Stimulated activated naive CD8-positive, alpha-beta T cell treated with anti-CD3 and anti-CD28 coated beads, Interleukin-15, Interleukin-2, amounts not matched to agents 100 ng/mL and 50 ng/mL, for 24 hours (primary cell): ENCODE results near the gene MAP4K3.
"Not testable (repeated sequence)": the region's sequence is repeated elsewhere in the genome, so short reads cannot be mapped to it uniquely, and the experiment has no call there.

Source experiments
- H3K27ac Mint-ChIP-seq: one replicate; pipeline ENCODE4 v1.8.0; 2021; ENCODE audit warnings: mild to moderate bottlenecking, mixed read lengths
- H3K27me3 Mint-ChIP-seq: one replicate; pipeline ENCODE4 v1.8.0; 2021; ENCODE audit warnings: mixed read lengths
- H3K36me3 Mint-ChIP-seq: one replicate; pipeline ENCODE4 v1.8.0; 2021; ENCODE audit warnings: low read depth, mixed read lengths
- H3K4me1 Mint-ChIP-seq: one replicate; pipeline ENCODE4 v1.8.0; 2021; ENCODE audit warnings: low read depth, mixed read lengths
- H3K4me3 Mint-ChIP-seq: one replicate; pipeline ENCODE4 v1.8.0; 2021; ENCODE audit warnings: mild to moderate bottlenecking, mixed read lengths
- H3K9me3 Mint-ChIP-seq: one replicate; pipeline ENCODE4 v1.8.0; 2021; ENCODE audit warnings: mixed read lengths

MAP4K3 gene

GRCh38 chr2:39289609-39290008 lies 147.5 kb downstream of the MAP4K3 start:
- no peak overlapping the region for H3K27ac Mint-ChIP-seq
- no peaks in the 10 kb centered on the region for H3K4me1 Mint-ChIP-seq
- no peak overlapping the region for H3K4me3 Mint-ChIP-seq
- H3K36me3 Mint-ChIP-seq, result peaks cover 27% of the 10 kb centered on the region
- H3K9me3 Mint-ChIP-seq, result no peaks in the 10 kb centered on the region
- H3K27me3 Mint-ChIP-seq, result no peaks in the 10 kb centered on the region

- no peaks in the 10 kb centered on the region for H3K4me1 Mint-ChIP-seq
- H3K36me3 Mint-ChIP-seq, result peaks cover 13% of the 10 kb centered on the region
- H3K27ac Mint-ChIP-seq, result no peak overlapping the region
- no peak overlapping the region for H3K4me3 Mint-ChIP-seq
- H3K27me3 Mint-ChIP-seq, result no peaks in the 10 kb centered on the region
- no peaks in the 10 kb centered on the region for H3K9me3 Mint-ChIP-seq
Observed at GRCh38 chr2:39283561-39283960, 153.5 kb downstream of the MAP4K3 start.

DNA sequence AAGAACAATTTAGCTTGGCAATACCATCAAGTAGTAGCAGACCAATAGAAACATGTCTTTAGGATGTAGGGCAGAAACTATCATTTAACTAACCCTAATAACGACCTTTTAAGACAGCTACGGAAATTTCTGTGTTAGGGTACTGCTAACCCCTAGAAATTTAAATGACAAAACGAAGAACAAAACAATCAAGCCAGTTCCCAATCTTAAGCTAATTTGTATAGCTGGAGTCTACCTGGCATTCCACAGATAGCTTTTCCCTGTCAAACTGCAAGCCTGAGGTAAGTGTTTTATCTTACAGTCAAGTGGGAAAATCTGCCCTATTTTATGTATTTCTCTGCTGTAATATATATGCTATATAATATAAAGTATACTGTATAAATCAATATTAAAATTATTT lies 155.7 kb downstream of the MAP4K3 start:
- Mint-ChIP-seq H3K4me1 (no peaks in the 10 kb centered on the region), H3K4me3 (no peak overlapping the region), H3K27ac (no peak overlapping the region), H3K36me3 (peaks cover 20% of the 10 kb centered on the region), H3K27me3 (no peaks in the 10 kb centered on the region), H3K9me3 (no peaks in the 10 kb centered on the region)

- H3K27ac Mint-ChIP-seq, result no peak overlapping the region
- no peaks in the 10 kb centered on the region for H3K27me3 Mint-ChIP-seq
- H3K9me3 Mint-ChIP-seq, result no peaks in the 10 kb centered on the region
- no peak overlapping the region for H3K4me3 Mint-ChIP-seq
- no peaks in the 10 kb centered on the region for H3K4me1 Mint-ChIP-seq
- peaks cover 32% of the 10 kb centered on the region for H3K36me3 Mint-ChIP-seq
Observed at GRCh38 chr2:39275016-39275415, 162.1 kb downstream of the MAP4K3 start.

DNA sequence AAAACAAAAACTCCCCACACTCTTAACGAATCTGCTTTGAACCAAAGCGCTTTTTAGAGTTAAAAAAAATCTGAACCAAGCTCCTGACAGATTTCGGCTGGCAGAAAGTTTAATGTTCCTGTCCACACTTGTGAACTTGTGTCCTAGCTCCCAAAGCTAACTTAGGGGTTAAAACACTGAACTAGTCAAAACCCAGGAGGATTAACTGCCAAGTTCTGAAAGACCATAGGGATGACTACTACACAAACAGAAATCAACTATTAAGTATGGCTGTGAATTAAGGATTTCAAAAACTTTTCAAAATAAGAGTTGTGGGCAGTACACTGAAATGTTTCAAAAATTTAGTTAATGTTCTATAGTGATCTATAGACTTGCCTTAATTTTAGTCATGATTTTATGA lies 167.1 kb downstream of the MAP4K3 start:
- no peaks in the 10 kb centered on the region for H3K9me3 Mint-ChIP-seq
- H3K4me1 Mint-ChIP-seq, result peaks cover 16% of the 10 kb centered on the region
- no peaks in the 10 kb centered on the region for H3K27me3 Mint-ChIP-seq
- peaks cover 23% of the 10 kb centered on the region for H3K36me3 Mint-ChIP-seq
- H3K27ac Mint-ChIP-seq, result no peak overlapping the region
- no peak overlapping the region for H3K4me3 Mint-ChIP-seq

- H3K36me3 Mint-ChIP-seq, result peaks cover 21% of the 10 kb centered on the region
- H3K27me3 Mint-ChIP-seq, result no peaks in the 10 kb centered on the region
- no peak overlapping the region for H3K27ac Mint-ChIP-seq
- no peak overlapping the region for H3K4me3 Mint-ChIP-seq
- no peaks in the 10 kb centered on the region for H3K9me3 Mint-ChIP-seq
- peaks cover 26% of the 10 kb centered on the region for H3K4me1 Mint-ChIP-seq
Observed at GRCh38 chr2:39266916-39267434, 170.1 kb downstream of the MAP4K3 start.

GRCh38 chr2:39266139-39266805 lies 170.8 kb downstream of the MAP4K3 start:
- peak overlapping the region; percentile 68 for H3K27ac Mint-ChIP-seq
- H3K27me3 Mint-ChIP-seq, result no peaks in the 10 kb centered on the region
- no peak overlapping the region for H3K4me3 Mint-ChIP-seq
- H3K36me3 Mint-ChIP-seq, result peaks cover 21% of the 10 kb centered on the region
- peaks cover 26% of the 10 kb centered on the region for H3K4me1 Mint-ChIP-seq
- no peaks in the 10 kb centered on the region for H3K9me3 Mint-ChIP-seq

GRCh38 chr2:39265315-39265714 lies 171.8 kb downstream of the MAP4K3 start:
- Mint-ChIP-seq H3K9me3 (no peaks in the 10 kb centered on the region), H3K4me1 (peaks cover 26% of the 10 kb centered on the region), H3K4me3 (no peak overlapping the region), H3K27me3 (no peaks in the 10 kb centered on the region), H3K36me3 (peaks cover 25% of the 10 kb centered on the region), H3K27ac (peak overlapping the region; percentile 36)

- Mint-ChIP-seq H3K4me3 (no peak overlapping the region), H3K27me3 (no peaks in the 10 kb centered on the region), H3K9me3 (no peaks in the 10 kb centered on the region), H3K27ac (no peak overlapping the region), H3K36me3 (peaks cover 25% of the 10 kb centered on the region), H3K4me1 (peaks cover 26% of the 10 kb centered on the region)
Observed at GRCh38 chr2:39264733-39265132, 172.4 kb downstream of the MAP4K3 start.

DNA sequence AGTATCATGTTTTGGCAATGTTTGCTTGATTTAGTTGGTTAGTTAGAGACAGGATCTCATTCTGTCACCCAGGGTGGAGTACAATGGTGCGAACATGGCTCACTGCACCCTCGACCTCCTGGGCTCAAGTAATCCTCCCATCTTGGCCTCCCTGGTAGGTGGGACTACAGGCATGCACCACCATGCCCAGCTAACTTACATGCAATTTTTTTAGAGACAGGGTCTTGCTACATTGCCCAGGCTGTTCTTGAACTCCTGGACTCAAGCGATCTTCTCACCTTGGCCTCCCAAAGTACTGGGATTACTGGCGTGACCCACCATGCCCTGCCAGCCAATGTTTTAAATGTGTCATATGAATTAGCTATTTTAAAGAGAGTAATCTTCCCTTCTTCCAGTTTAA lies 177.0 kb downstream of the MAP4K3 start:
- H3K9me3 Mint-ChIP-seq, result no peaks in the 10 kb centered on the region
- H3K4me3 Mint-ChIP-seq, result no peak overlapping the region
- H3K4me1 Mint-ChIP-seq, result peaks cover 12% of the 10 kb centered on the region
- peaks cover 34% of the 10 kb centered on the region for H3K36me3 Mint-ChIP-seq
- no peaks in the 10 kb centered on the region for H3K27me3 Mint-ChIP-seq
- no peak overlapping the region for H3K27ac Mint-ChIP-seq

- peaks cover 53% of the 10 kb centered on the region for H3K36me3 Mint-ChIP-seq
- no peak overlapping the region for H3K4me3 Mint-ChIP-seq
- H3K27me3 Mint-ChIP-seq, result no peaks in the 10 kb centered on the region
- no peaks in the 10 kb centered on the region for H3K4me1 Mint-ChIP-seq
- H3K9me3 Mint-ChIP-seq, result peaks cover 5% of the 10 kb centered on the region
- H3K27ac Mint-ChIP-seq, result no peak overlapping the region
Observed at GRCh38 chr2:39256040-39256439, 181.0 kb downstream of the MAP4K3 start.

GRCh38 chr2:39252888-39253518 lies 184.1 kb downstream of the MAP4K3 start:
- H3K4me3 Mint-ChIP-seq, result no peak overlapping the region
- no peak overlapping the region for H3K27ac Mint-ChIP-seq
- H3K4me1 Mint-ChIP-seq, result peaks cover 6% of the 10 kb centered on the region
- peaks cover 51% of the 10 kb centered on the region for H3K36me3 Mint-ChIP-seq
- no peaks in the 10 kb centered on the region for H3K27me3 Mint-ChIP-seq
- H3K9me3 Mint-ChIP-seq, result peaks cover 5% of the 10 kb centered on the region

DNA sequence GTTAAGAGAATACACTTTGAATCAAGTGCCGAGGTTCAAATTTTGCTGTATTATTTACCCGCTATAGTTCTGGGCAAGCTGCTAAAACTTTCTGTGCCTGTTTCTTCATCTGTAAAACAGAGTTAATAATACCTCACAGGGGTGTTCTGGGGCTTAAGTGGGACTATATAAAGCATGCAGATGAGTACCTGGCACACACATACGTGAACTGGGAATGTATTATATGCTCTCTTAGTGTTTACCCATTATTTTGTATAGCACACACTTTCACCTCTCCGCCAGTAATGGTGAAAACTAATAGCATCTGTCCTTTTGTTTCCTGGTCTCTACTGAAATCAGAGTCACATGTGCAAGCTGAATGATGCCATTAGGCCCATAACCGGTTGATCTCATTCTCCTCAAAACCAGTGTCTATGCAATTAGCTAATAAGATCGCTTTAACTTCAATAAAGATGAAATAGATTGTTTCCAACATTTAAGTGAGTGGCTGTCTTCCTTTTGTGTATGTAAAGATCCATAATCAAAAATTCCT lies 189.5 kb downstream of the MAP4K3 start:
- Mint-ChIP-seq H3K9me3 (peaks cover 5% of the 10 kb centered on the region), H3K4me3 (no peak overlapping the region), H3K4me1 (peaks cover 19% of the 10 kb centered on the region), H3K27me3 (no peaks in the 10 kb centered on the region), H3K27ac (no peak overlapping the region), H3K36me3 (peaks cover 26% of the 10 kb centered on the region)

- no peaks in the 10 kb centered on the region for H3K27me3 Mint-ChIP-seq
- peaks cover 19% of the 10 kb centered on the region for H3K4me1 Mint-ChIP-seq
- H3K4me3 Mint-ChIP-seq, result no peak overlapping the region
- peaks cover 4% of the 10 kb centered on the region for H3K9me3 Mint-ChIP-seq
- no peak overlapping the region for H3K27ac Mint-ChIP-seq
- peaks cover 15% of the 10 kb centered on the region for H3K36me3 Mint-ChIP-seq
Observed at GRCh38 chr2:39246382-39246980, 190.6 kb downstream of the MAP4K3 start.

GRCh38 chr2:39244963-39245625 lies 192.0 kb downstream of the MAP4K3 start:
- not testable (repeated sequence) for H3K27me3 Mint-ChIP-seq, H3K36me3 Mint-ChIP-seq, H3K9me3 Mint-ChIP-seq
- Mint-ChIP-seq H3K4me3 (peak overlapping the region; percentile 85), H3K4me1 (peaks cover 16% of the 10 kb centered on the region), H3K27ac (peak overlapping the region; percentile 56)
